ENCODE data around the gene PTGES3L. TPM values are rescaled to one million over a fixed set of nuclear protein-coding genes. Genes with fewer than 3 reads are reported as not detected.
A peak's percentile ranks its signal among the peaks of the same experiment; 100 is the strongest.
"Not testable (repeated sequence)": the region's sequence is repeated elsewhere in the genome, so short reads cannot be mapped to it uniquely, and the experiment has no call there.

Gene PTGES3L
- total and polyA plus RNA-seq, 2 donors: 6.8 to 18.6 TPM

- Histone ChIP-seq H3K4me3 (ENCODE audit: low read depth, low read length) (peak overlapping the region; percentile 92), H3K27ac (ENCODE audit: low read depth) (peak overlapping the region; percentile 70), H3K4me1 (ENCODE audit: insufficient read depth) (no peaks in the 10 kb centered on the region), H3K36me3 (ENCODE audit: insufficient read depth) (no peaks in the 10 kb centered on the region)
- no peak for DNase-seq (ENCODE audit: extremely low spot score)
- WGBS: under 1% methylated on average over 67 of the region's 67 CpGs
Measured at GRCh38 chr17:42980766-42981397, 1.0 kb upstream of the PTGES3L start.

- WGBS: under 1% methylated on average over 39 of the region's 39 CpGs
- Histone ChIP-seq H3K36me3 (ENCODE audit: insufficient read depth) (no peaks in the 10 kb centered on the region), H3K27ac (ENCODE audit: low read depth) (peak within 1 kb of the TSS; percentile 70), H3K4me3 (ENCODE audit: low read depth, low read length) (peak within 1 kb of the TSS; percentile 92), H3K4me1 (ENCODE audit: insufficient read depth) (no peaks in the 10 kb centered on the region)
- peak; percentile 66 for DNase-seq (ENCODE audit: extremely low spot score)
Measured at GRCh38 chr17:42980274-42980765, 440 bp upstream of the PTGES3L start, which contains the start of gene RUNDC1. RUNDC1 (plus strand) TSS chr17:42980565; CDS start chr17:42980577, 12 bp downstream.

- 85% methylated on average over 16 of the region's 16 CpGs for WGBS
- H3K4me1 ChIP-seq (ENCODE audit: insufficient read depth); H3K36me3 ChIP-seq (ENCODE audit: insufficient read depth); H3K4me3 ChIP-seq (ENCODE audit: low read depth, low read length); DNase-seq (ENCODE audit: extremely low spot score); H3K27ac ChIP-seq (ENCODE audit: low read depth): not testable (repeated sequence)
Measured at GRCh38 chr17:42975701-42976100, 4.2 kb downstream of the PTGES3L start.

GRCh38 chr17:42975265-42975664 lies 4.6 kb downstream of the PTGES3L start:
- Histone ChIP-seq H3K4me3 (ENCODE audit: low read depth, low read length) (no peak overlapping the region), H3K36me3 (ENCODE audit: insufficient read depth) (no peaks in the 10 kb centered on the region), H3K4me1 (ENCODE audit: insufficient read depth) (no peaks in the 10 kb centered on the region), H3K27ac (ENCODE audit: low read depth) (no peak overlapping the region)
- DNase-seq (ENCODE audit: extremely low spot score): no peak
- WGBS: 62% methylated on average over 2 of the region's 2 CpGs

GRCh38 chr17:42973323-42973722 lies 6.6 kb downstream of the PTGES3L start:
- WGBS: 80% methylated on average over 12 of the region's 18 CpGs
- H3K4me1 ChIP-seq (ENCODE audit: insufficient read depth); H3K4me3 ChIP-seq (ENCODE audit: low read depth, low read length); H3K27ac ChIP-seq (ENCODE audit: low read depth); H3K36me3 ChIP-seq (ENCODE audit: insufficient read depth); DNase-seq (ENCODE audit: extremely low spot score): not testable (repeated sequence)

GRCh38 chr17:42971589-42971988 lies 8.3 kb downstream of the PTGES3L start:
- H3K4me3 ChIP-seq (ENCODE audit: low read depth, low read length): no peak overlapping the region
- 93% methylated on average over 5 of the region's 5 CpGs for WGBS
- no peak overlapping the region for H3K27ac ChIP-seq (ENCODE audit: low read depth)
- H3K4me1 ChIP-seq (ENCODE audit: insufficient read depth): no peaks in the 10 kb centered on the region
- no peaks in the 10 kb centered on the region for H3K36me3 ChIP-seq (ENCODE audit: insufficient read depth)
- no peak for DNase-seq (ENCODE audit: extremely low spot score)

GRCh38 chr17:42969001-42969581 lies 10.8 kb downstream of the PTGES3L start:
- Histone ChIP-seq H3K36me3 (ENCODE audit: insufficient read depth) (no peaks in the 10 kb centered on the region), H3K27ac (ENCODE audit: low read depth) (no peak overlapping the region), H3K4me1 (ENCODE audit: insufficient read depth) (no peaks in the 10 kb centered on the region), H3K4me3 (ENCODE audit: low read depth, low read length) (no peak overlapping the region)
- no peak for DNase-seq (ENCODE audit: extremely low spot score)
- 52% methylated on average over 5 of the region's 5 CpGs for WGBS

- Histone ChIP-seq H3K4me1 (ENCODE audit: insufficient read depth) (no peaks in the 10 kb centered on the region), H3K4me3 (ENCODE audit: low read depth, low read length) (no peak overlapping the region), H3K27ac (ENCODE audit: low read depth) (no peak overlapping the region), H3K36me3 (ENCODE audit: insufficient read depth) (no peaks in the 10 kb centered on the region)
- no peak for DNase-seq (ENCODE audit: extremely low spot score)
- 68% methylated on average over 1 of the region's 1 CpG for WGBS
Measured at GRCh38 chr17:42967925-42968324, 12.0 kb downstream of the PTGES3L start.

- Histone ChIP-seq H3K4me1 (ENCODE audit: insufficient read depth) (no peaks in the 10 kb centered on the region), H3K4me3 (ENCODE audit: low read depth, low read length) (peak within 1 kb of the TSS; percentile 58), H3K27ac (ENCODE audit: low read depth) (peak within 1 kb of the TSS; percentile 92), H3K36me3 (ENCODE audit: insufficient read depth) (peaks cover 3% of the 10 kb centered on the region)
- DNase-seq (ENCODE audit: extremely low spot score): peak; percentile 83
- 2% methylated on average over 43 of the region's 43 CpGs for whole genome bisulfite sequencing
Measured at GRCh38 chr17:42964161-42964932, 15.5 kb downstream of the PTGES3L start, which contains the start of gene AARSD1. AARSD1 (minus strand) TSS chr17:42964454; CDS start chr17:42964440, 14 bp downstream.

GRCh38 chr17:42953669-42954068 lies 26.2 kb downstream of the PTGES3L start:
- Histone ChIP-seq H3K36me3 (ENCODE audit: insufficient read depth) (peaks cover 13% of the 10 kb centered on the region), H3K27ac (ENCODE audit: low read depth) (no peak overlapping the region)

GRCh38 chr17:42950044-42950783 lies 29.7 kb downstream of the PTGES3L start:
- DNase-seq (ENCODE audit: extremely low spot score): no peak
- H3K4me3 ChIP-seq (ENCODE audit: low read depth, low read length): no peak overlapping the region
- 93% methylated on average over 13 of the region's 13 CpGs for WGBS
- no peaks in the 10 kb centered on the region for H3K4me1 ChIP-seq (ENCODE audit: insufficient read depth)
- peaks cover 7% of the 10 kb centered on the region for H3K36me3 ChIP-seq (ENCODE audit: insufficient read depth)
- H3K27ac ChIP-seq (ENCODE audit: low read depth): no peak overlapping the region

More at GRCh38 chr17:42953669-42954068, 26.2 kb downstream of the PTGES3L start:
- no peak for DNase-seq (ENCODE audit: extremely low spot score)
- Histone ChIP-seq H3K4me1 (ENCODE audit: insufficient read depth) (no peaks in the 10 kb centered on the region), H3K4me3 (ENCODE audit: low read depth, low read length) (no peak overlapping the region)
- WGBS: 92% methylated on average over 1 of the region's 1 CpG

- H3K27ac ChIP-seq (ENCODE audit: low read depth): no peak overlapping the region
- no peak for DNase-seq (ENCODE audit: extremely low spot score)
- 85% methylated on average over 1 of the region's 1 CpG for WGBS
- H3K4me1 ChIP-seq (ENCODE audit: insufficient read depth): no peaks in the 10 kb centered on the region
- no peak overlapping the region for H3K4me3 ChIP-seq (ENCODE audit: low read depth, low read length)
- H3K36me3 ChIP-seq (ENCODE audit: insufficient read depth): peaks cover 3% of the 10 kb centered on the region
Measured at GRCh38 chr17:42946812-42947211, 33.1 kb downstream of the PTGES3L start.

- Histone ChIP-seq H3K27ac (ENCODE audit: low read depth) (no peak overlapping the region), H3K4me3 (ENCODE audit: low read depth, low read length) (no peak overlapping the region), H3K4me1 (ENCODE audit: insufficient read depth) (no peaks in the 10 kb centered on the region), H3K36me3 (ENCODE audit: insufficient read depth) (no peaks in the 10 kb centered on the region)
- DNase-seq (ENCODE audit: extremely low spot score): no peak
- WGBS: 32% methylated on average over 3 of the region's 3 CpGs
Measured at GRCh38 chr17:42944211-42944610, 35.7 kb downstream of the PTGES3L start.
